HCT116 (cell line): Measurements from ENCODE around the gene TGFBR3. TPM values are rescaled to one million over a fixed set of nuclear protein-coding genes. Genes with fewer than 3 reads are reported as not detected.

ENCODE experiments used
- ATAC-seq: fragments of 200-7000 bp; cut with Tn5 transposase; 2 replicates; pipeline ENCODE4 v1.9.1; 2020; ENCODE audit warnings: mild to moderate bottlenecking, moderate library complexity
- BruUV-seq: library from RNA; stranded (reverse); fragments of 400-500 nt; replicated peaks from 2 replicates; lab custom pipeline; 2021; lab: Mats Ljungman, UMichigan
- CTCF ChIA-PET: fragments of 300-600 bp; sonication (Branson Sonifier 250); formaldehyde crosslinking; loops from one replicate; lab custom pipeline; 2021; ENCODE audit warnings: antibody characterized with exemption; lab: Charles Lee
- POLR2A ChIA-PET: fragments of 300-600, 350-600 bp; sonication (Branson Sonifier 250); formaldehyde crosslinking; loops from one replicate; lab custom pipeline; 2021; ENCODE audit warnings: antibody characterized with exemption; lab: Charles Lee
- RAD21 ChIA-PET, 2 experiments: fragments of 300-600 bp; sonication (Branson Sonifier 250); formaldehyde crosslinking; loops; one replicate each; lab custom pipeline; 2023; ENCODE audit warnings: low total read pairs in 2 of 2; ENCODE audit not compliant: uncharacterized antibody in 2 of 2, unreplicated experiment in 2 of 2, low non-redundant PET in 1 of 2; lab: Charles Lee
- DNase-seq: peaks from one replicate; pipeline ENCODE4 v3.0.0-alpha.2; 2010; ENCODE audit warnings: low read depth, low spot score
- H2AFZ ChIP-seq: fragments of 200-600 bp; shearing (Covaris generic), sonication (generic); 2 replicates; pipeline ENCODE4 v1.6.1; 2017; ENCODE audit warnings: low read depth, mixed run types, mixed read lengths, antibody characterized with exemption, low read length; ENCODE audit not compliant: poor library complexity, severe bottlenecking
- H3K27ac ChIP-seq: 2 replicates; pipeline ENCODE4 v1.5.1; 2012; ENCODE audit warnings: low read depth, low read length
- H3K27me3 ChIP-seq: fragments of 200-600 bp; sonication (generic); 2 replicates; pipeline ENCODE4 v1.6.1; 2016; ENCODE audit warnings: mixed run types, low read length, mixed read lengths; ENCODE audit not compliant: insufficient read depth
- H3K36me3 ChIP-seq, 2 experiments: fragments of 200-500 bp in 1 of 2; fragments of 200-600 bp in 1 of 2; sonication (Bioruptor generic) in 1 of 2; sonication (generic) in 1 of 2; 2 replicates each; pipeline versions ENCODE4 v1.5.1 to v1.6.1; 2014 to 2016; ENCODE audit warnings: low read length in 2 of 2, inconsistent platforms in 1 of 2, mixed read lengths in 1 of 2, mixed run types in 1 of 2; ENCODE audit not compliant: insufficient read depth in 2 of 2, control insufficient read depth in 1 of 2
- H3K4me1 ChIP-seq, 2 experiments: fragments of 200-600 bp in 1 of 2; sonication (generic) in 1 of 2; 2 replicates each; pipeline versions ENCODE4 v1.5.1 to v1.6.1; 2012 to 2017; ENCODE audit warnings: low read length in 2 of 2, inconsistent platforms in 1 of 2, mild to moderate bottlenecking in 1 of 2, mixed read lengths in 1 of 2, mixed run types in 1 of 2, moderate library complexity in 1 of 2; ENCODE audit not compliant: insufficient read depth in 2 of 2, control insufficient read depth in 1 of 2
- H3K4me2 ChIP-seq: fragments of 200-600 bp; sonication (generic); 2 replicates; pipeline ENCODE4 v1.6.1; 2017; ENCODE audit warnings: mixed run types, low read length, mixed read lengths
- H3K4me3 ChIP-seq, 2 experiments: fragments of 200-600 bp in 1 of 2; sonication (generic) in 1 of 2; replicated peaks in 1 of 2; 2 replicates each; pipeline ENCODE4 v1.5.1; 2011 to 2016; ENCODE audit warnings: low read length in 2 of 2, control low read depth in 1 of 2, low read depth in 1 of 2, mild to moderate bottlenecking in 1 of 2, mixed read lengths in 1 of 2, mixed run types in 1 of 2
- H3K79me2 ChIP-seq: fragments of 200-600 bp; sonication (generic); 2 replicates; pipeline ENCODE4 v1.6.1; 2017; ENCODE audit warnings: mild to moderate bottlenecking, mixed run types, low read length, moderate library complexity, mixed read lengths; ENCODE audit not compliant: insufficient read depth
- H3K9ac ChIP-seq: fragments of 200-600 bp; sonication (generic); 2 replicates; pipeline ENCODE4 v1.6.1; 2016; ENCODE audit warnings: low read length, mixed read lengths
- H3K9me2 ChIP-seq: fragments of 200-600 bp; sonication (generic), shearing (Covaris generic); 2 replicates; pipeline ENCODE4 v1.6.1; 2017; ENCODE audit warnings: mixed run types, mild to moderate bottlenecking, moderate library complexity; ENCODE audit not compliant: insufficient read depth
- H3K9me3 ChIP-seq, 2 experiments: fragments of 200-500 bp in 1 of 2; fragments of 200-600 bp in 1 of 2; sonication (Bioruptor generic) in 1 of 2; sonication (generic) in 1 of 2; 2 replicates each; pipeline ENCODE4 v1.6.1; 2014 to 2017; ENCODE audit warnings: low read length in 2 of 2, mixed read lengths in 2 of 2, inconsistent platforms in 1 of 2, low read depth in 1 of 2, mild to moderate bottlenecking in 1 of 2, mixed run types in 1 of 2, moderate library complexity in 1 of 2; ENCODE audit not compliant: control insufficient read depth in 1 of 2, insufficient read depth in 1 of 2
- H4K20me1 ChIP-seq: fragments of 200-600 bp; sonication (generic), shearing (Covaris generic); 2 replicates; pipeline ENCODE4 v1.6.1; 2017; ENCODE audit warnings: mixed run types, mild to moderate bottlenecking, moderate library complexity; ENCODE audit not compliant: insufficient read depth
- ATF3 ChIP-seq: IDR thresholded peaks from 2 replicates; pipeline ENCODE4 v1.6.1; 2012
- CEBPB ChIP-seq: IDR thresholded peaks from 2 replicates; pipeline ENCODE4 v1.6.1; 2012; ENCODE audit warnings: low read depth
- EGR1 ChIP-seq: IDR thresholded peaks from 2 replicates; pipeline ENCODE4 v1.6.1; 2012; ENCODE audit warnings: low read depth
- ELF1 ChIP-seq: IDR thresholded peaks from 2 replicates; pipeline ENCODE4 v1.6.1; 2012; ENCODE audit warnings: low read depth, borderline replicate concordance
- EZH2 ChIP-seq: fragments of 200-600 bp; sonication (generic); IDR thresholded peaks from 2 replicates; pipeline ENCODE4 v1.6.1; 2017; ENCODE audit warnings: antibody characterized with exemption, mixed run types
- EZH2phosphoT487 ChIP-seq: fragments of 200-600 bp; IDR thresholded peaks from 2 replicates; pipeline ENCODE4 v1.6.1; 2018; ENCODE audit warnings: antibody characterized with exemption, borderline replicate concordance
- POLR2A ChIP-seq: IDR thresholded peaks from 2 replicates; pipeline ENCODE4 v1.7.0; 2011; ENCODE audit warnings: borderline replicate concordance; ENCODE audit not compliant: insufficient read depth, insufficient read length; ENCODE audit errors: extremely low read depth
- POLR2AphosphoS5 ChIP-seq: IDR thresholded peaks from 2 replicates; pipeline ENCODE4 v1.6.1; 2011; ENCODE audit warnings: mild to moderate bottlenecking, low read depth, low read length, moderate library complexity
- RAD21 ChIP-seq: IDR thresholded peaks from 2 replicates; pipeline ENCODE4 v1.6.1; 2012; ENCODE audit warnings: low read depth, mild to moderate bottlenecking
- REST ChIP-seq: IDR thresholded peaks from 2 replicates; pipeline ENCODE4 v1.6.1; 2012; ENCODE audit warnings: low read depth
- SP1 ChIP-seq: IDR thresholded peaks from 2 replicates; pipeline ENCODE4 v1.6.1; 2012; ENCODE audit warnings: low read depth
- TCF7L2 ChIP-seq: IDR thresholded peaks from 2 replicates; pipeline ENCODE4 v1.7.0; 2011; ENCODE audit warnings: borderline replicate concordance, inconsistent platforms; ENCODE audit not compliant: insufficient read depth, insufficient read length; ENCODE audit errors: extremely low read depth
- ZNF274 ChIP-seq: fragments of 200-500 bp; sonication (Bioruptor generic); IDR thresholded peaks from 2 replicates; pipeline ENCODE4 v1.6.1; 2014; ENCODE audit warnings: mild to moderate bottlenecking, low read depth, low read length, inconsistent platforms
- intact Hi-C: fragments of 100-400 bp; cut with micrococcal nuclease; formaldehyde crosslinking; loops from 2 replicates; pipeline ENCODE4 v1.10.0; 2022
- total RNA-seq: library from RNA; stranded (reverse); gene quantifications from one replicate; pipeline ENCODE4 v1.2.1, GENCODE V29; 2021; ENCODE audit not compliant: unreplicated experiment

Gene TGFBR3
- total RNA-seq, 1 experiment from 2014 or later = 7.1 TPM

GRCh38 chr1:91754348-91754747 lies 131.6 kb downstream of the TGFBR3 start:
- H3K79me2 ChIP-seq = no peaks in the 10 kb centered on the region
- ATAC-seq (no peak), DNase-seq (no peak)
- no TSS peak for BruUV-seq
- RAD21 ChIA-PET = no interaction called here
- H4K20me1 ChIP-seq = no peaks in the 10 kb centered on the region
- TF ChIP-seq ELF1 = no peak
- TF ChIP-seq EZH2 = no peak
- TF ChIP-seq SP1 = no peak
- no peak for TF ChIP-seq RAD21
- H3K36me3 ChIP-seq = no peaks in the 10 kb centered on the region
- H2AFZ ChIP-seq = no peak overlapping the region
- no peaks in the 10 kb centered on the region for H3K4me1 ChIP-seq
- no peak overlapping the region for H3K9ac ChIP-seq
- no peaks in the 10 kb centered on the region for H3K27me3 ChIP-seq
- H3K9me3 ChIP-seq = no peaks in the 10 kb centered on the region
- CTCF ChIA-PET = no interaction called here
- no peak overlapping the region for H3K4me3 ChIP-seq
- no peak overlapping the region for H3K27ac ChIP-seq
- POLR2A ChIA-PET = no interaction called here
- intact Hi-C loops = no loop called here
- H3K4me2 ChIP-seq = no peak overlapping the region
- H3K9me2 ChIP-seq = no peaks in the 10 kb centered on the region

GRCh38 chr1:91753878-91754277 lies 132.1 kb downstream of the TGFBR3 start:
- H3K4me1 ChIP-seq = no peaks in the 10 kb centered on the region
- H3K79me2 ChIP-seq = no peaks in the 10 kb centered on the region
- no peaks in the 10 kb centered on the region for H3K9me2 ChIP-seq
- POLR2A ChIA-PET = no interaction called here
- ATAC-seq = no peak
- no peak overlapping the region for H3K4me2 ChIP-seq
- no peak for TF ChIP-seq RAD21
- TF ChIP-seq POLR2AphosphoS5 = no peak
- TF ChIP-seq ZNF274 = no peak
- no peak for TF ChIP-seq POLR2A
- no peak for TF ChIP-seq ATF3
- no peak for TF ChIP-seq REST
- TF ChIP-seq TCF7L2 = no peak
- TF ChIP-seq EZH2phosphoT487 = no peak
- TF ChIP-seq EZH2 = no peak
- no peak for TF ChIP-seq CEBPB
- no peak for TF ChIP-seq EGR1
- TF ChIP-seq, all 23 proteins: peak for 0
- H2AFZ ChIP-seq = no peak overlapping the region
- intact Hi-C loops = no loop called here
- no peak for DNase-seq
- BruUV-seq = no TSS peak
- H3K9ac ChIP-seq = no peak overlapping the region
- H3K9me3 ChIP-seq = no peaks in the 10 kb centered on the region
- CTCF ChIA-PET = no interaction called here
- RAD21 ChIA-PET = no interaction called here
- H4K20me1 ChIP-seq = no peaks in the 10 kb centered on the region
- no peak overlapping the region for H3K27ac ChIP-seq
- no peaks in the 10 kb centered on the region for H3K27me3 ChIP-seq
- no peaks in the 10 kb centered on the region for H3K36me3 ChIP-seq
- H3K4me3 ChIP-seq = no peak overlapping the region
